Activated T-helper 17 cell treated with anti-CD3 and anti-CD28 coated beads, Interleukin-2, amount 50 U/mL, for 72 hours (primary cell): ENCODE measurements around the gene FARS2. TPM values are rescaled to one million over a fixed set of nuclear protein-coding genes. Genes with fewer than 3 reads are reported as not detected.

Experiments used
- ATAC-seq: fragments of 150-1000 bp; cut with Tn5 transposase; replicated peaks from 2 replicates; pipeline ENCODE4 v1.10.0; 2021; ENCODE audit warnings: mild to moderate bottlenecking, moderate library complexity
- H3K27ac Mint-ChIP-seq: one replicate; pipeline ENCODE4 v1.8.0; 2022; ENCODE audit warnings: mixed read lengths
- H3K27me3 Mint-ChIP-seq: one replicate; pipeline ENCODE4 v1.8.0; 2022; ENCODE audit warnings: mixed read lengths
- H3K36me3 Mint-ChIP-seq: one replicate; pipeline ENCODE4 v1.8.0; 2022; ENCODE audit warnings: low read depth, mild to moderate bottlenecking, mixed read lengths
- H3K4me1 Mint-ChIP-seq: one replicate; pipeline ENCODE4 v1.8.0; 2022; ENCODE audit warnings: mixed read lengths
- H3K4me3 Mint-ChIP-seq: one replicate; pipeline ENCODE4 v1.8.0; 2022; ENCODE audit warnings: mild to moderate bottlenecking, mixed read lengths
- H3K9me3 Mint-ChIP-seq: one replicate; pipeline ENCODE4 v1.8.0; 2022; ENCODE audit warnings: mixed read lengths
- total RNA-seq, 2 donors: library from RNA; stranded (reverse); gene quantifications; one replicate each; pipeline ENCODE4 v1.2.3, GENCODE V29; 2022

Gene FARS2
- total RNA-seq, 2 donors from 2014 or later: 19.3 to 48.3 TPM

DNA sequence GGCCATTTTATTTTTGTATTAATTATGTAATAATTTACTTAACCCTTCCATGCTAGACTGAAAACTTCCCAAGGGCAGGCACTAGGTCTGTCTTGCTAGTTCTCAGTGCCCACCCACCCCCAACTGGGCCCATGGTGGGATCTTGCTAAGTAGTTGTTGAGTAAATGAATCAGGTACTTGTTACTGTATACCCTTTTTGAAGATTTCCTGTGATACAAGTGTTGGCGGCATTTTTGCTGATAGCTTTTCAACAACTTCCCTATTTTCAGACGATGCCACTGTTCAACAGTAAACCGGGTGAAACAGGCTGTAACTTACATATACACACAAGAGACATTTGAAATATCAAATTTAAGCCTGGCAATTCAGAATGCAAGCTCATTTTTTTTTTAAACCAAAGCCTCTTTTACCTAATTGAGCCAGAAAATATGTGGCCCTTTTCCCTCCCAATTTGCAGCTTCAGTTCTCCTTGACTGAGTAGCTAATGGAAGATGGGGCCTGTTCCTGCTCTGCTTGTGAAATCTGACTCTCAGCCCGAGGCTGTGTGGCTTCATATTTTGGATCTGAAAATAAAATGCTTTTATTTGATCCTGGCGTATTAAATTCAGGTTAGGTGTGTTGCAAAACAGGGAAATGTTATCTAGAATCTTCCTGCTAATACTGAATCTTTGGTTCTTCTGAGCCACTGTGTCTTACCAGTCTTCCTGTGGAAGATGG, 457.1 kb downstream of the FARS2 start:
- no peak for ATAC-seq
- Mint-ChIP-seq H3K36me3 (no peaks in the 10 kb centered on the region), H3K27ac (no peak overlapping the region), H3K27me3 (no peaks in the 10 kb centered on the region), H3K9me3 (peaks cover 12% of the 10 kb centered on the region), H3K4me1 (no peaks in the 10 kb centered on the region), H3K4me3 (no peak overlapping the region)

DNA sequence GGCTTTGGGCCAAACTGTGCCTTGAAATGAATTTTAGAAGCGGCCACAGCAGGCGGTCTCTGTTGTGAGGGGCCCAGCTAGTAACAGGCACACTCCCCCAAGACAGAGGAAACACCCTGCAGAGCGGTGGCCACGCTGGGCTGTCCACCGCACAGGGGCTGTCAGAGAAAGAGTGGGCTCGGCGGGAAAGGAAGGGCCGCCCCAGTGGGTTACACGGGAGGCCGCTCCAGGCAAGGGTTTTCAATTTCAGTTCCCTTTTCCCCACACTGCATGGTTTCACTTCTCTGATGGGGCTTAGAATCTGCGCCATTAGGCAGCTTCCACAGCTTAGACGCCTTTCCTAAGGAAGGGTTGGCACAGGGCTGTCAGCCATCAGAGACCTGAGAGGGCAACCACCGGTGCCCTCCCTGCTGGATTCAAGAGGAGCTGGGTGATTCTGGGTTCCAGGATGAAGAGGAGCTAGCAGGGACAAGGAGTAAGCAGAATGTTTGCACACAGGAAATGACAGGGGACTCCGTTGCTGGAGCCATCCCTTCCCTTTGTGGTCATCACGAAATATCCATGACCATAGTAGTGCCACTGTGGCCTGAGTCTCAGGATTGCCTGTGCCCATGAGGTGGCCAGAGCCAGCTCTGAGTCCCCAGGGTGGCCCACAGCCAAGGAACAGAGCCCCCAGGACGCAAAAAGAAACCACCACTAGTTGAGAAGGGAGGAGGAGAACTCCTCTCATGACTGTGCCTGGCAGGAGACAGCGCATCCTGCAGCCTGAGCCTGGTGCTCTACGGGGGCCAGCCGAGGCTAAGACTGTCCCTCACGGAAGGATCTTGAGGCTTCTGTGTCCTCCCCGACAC, 462.8 kb downstream of the FARS2 start:
- Mint-ChIP-seq H3K36me3 (no peaks in the 10 kb centered on the region), H3K4me3 (no peak overlapping the region), H3K9me3 (no peaks in the 10 kb centered on the region), H3K27ac (no peak overlapping the region), H3K4me1 (peaks cover 3% of the 10 kb centered on the region), H3K27me3 (no peaks in the 10 kb centered on the region)
- no peak for ATAC-seq

DNA sequence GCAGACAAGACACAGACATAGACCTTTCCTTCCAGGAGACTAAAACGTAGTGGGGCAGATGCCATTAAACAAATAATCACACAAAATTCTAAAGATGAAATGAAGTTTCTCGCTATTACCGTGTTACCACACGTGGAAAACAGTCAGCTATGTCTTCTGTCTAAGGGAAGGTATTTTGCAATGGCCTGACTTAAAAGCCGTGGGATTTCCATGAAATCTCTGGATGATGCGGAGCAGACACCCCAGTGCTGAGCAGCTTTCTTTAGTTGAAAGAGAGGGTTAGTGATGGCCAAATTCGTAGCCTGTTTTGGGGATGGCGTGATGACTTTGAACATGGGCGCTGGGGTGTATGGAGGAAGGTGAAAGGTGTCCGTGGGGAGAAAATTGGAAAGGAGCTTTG, 463.6 kb downstream of the FARS2 start:
- Mint-ChIP-seq H3K27me3 (no peaks in the 10 kb centered on the region), H3K4me3 (no peak overlapping the region), H3K36me3 (no peaks in the 10 kb centered on the region), H3K27ac (no peak overlapping the region), H3K4me1 (peaks cover 3% of the 10 kb centered on the region), H3K9me3 (no peaks in the 10 kb centered on the region)
- no peak for ATAC-seq

DNA sequence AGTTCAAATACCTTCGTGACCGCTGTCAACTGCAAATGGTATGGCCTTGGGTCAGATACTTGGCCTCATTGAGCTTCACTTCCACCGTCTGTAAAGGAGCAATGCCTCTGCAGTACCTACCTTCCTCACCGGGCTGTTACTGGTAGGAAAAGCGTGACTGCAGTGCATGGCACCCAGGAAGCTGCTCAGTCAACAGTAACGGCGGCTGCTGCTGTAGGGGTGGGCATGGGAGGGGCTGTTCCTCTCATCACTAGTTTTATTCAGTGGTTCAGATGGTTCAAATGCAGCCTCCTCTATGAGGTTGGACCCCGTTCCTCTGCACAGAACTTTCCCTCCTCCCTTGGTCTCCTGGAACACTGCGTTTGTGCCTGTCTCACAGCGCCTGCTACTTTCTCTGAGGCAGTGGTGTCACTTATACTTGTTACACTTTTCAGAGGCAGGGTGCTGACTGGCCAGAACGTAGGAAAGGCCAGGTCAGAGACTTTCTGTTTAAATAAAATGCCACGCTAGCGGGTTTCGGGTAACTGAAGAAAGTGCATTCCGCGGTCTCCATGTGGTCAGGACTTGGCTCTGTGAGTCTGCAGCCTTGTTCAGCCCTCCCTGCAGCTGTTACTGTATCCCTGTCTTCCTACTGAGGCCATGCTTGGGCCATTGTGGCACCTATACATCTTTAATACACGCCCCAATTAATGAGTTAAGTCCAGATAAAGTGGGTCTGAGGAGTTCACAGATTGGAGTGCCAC, 465.8 kb downstream of the FARS2 start:
- Mint-ChIP-seq H3K27ac (no peak overlapping the region), H3K36me3 (no peaks in the 10 kb centered on the region), H3K4me3 (no peak overlapping the region), H3K9me3 (no peaks in the 10 kb centered on the region), H3K4me1 (peaks cover 3% of the 10 kb centered on the region), H3K27me3 (no peaks in the 10 kb centered on the region)
- ATAC-seq: no peak

DNA sequence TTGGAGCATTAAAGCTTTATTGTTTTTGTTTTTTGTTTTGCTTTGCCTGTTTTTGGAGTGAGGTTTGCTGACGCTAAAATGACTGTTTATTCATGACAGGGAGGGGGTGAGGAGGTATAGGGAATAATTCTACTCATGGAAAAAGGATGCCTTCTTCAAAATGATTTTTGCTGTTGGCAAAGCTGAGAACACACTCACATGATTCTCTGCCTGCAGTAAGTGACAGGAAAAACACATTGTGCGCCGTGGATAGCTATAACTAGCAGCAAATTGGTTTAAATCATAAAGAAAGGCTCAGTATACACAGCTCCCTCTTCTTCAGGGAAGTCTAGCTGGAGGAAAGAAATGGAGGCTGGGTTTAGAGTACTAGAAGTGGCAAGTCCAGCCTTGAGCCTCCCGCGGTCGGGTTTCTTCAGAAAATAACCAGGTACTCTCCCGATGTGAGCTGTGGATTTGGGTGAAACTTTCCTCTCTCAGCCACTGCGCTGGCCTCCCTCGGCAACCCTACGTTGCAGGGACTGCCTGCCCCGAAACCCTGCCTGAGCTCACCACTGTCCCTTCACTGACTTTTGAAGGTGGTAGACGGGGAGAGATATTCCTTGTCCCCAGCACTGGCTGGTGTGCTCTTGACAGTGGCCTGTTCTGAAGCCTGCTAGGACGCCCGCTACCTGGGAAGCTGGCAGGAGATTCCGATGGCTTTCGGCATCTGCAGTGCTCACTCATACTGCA, 467.2 kb downstream of the FARS2 start:
- Mint-ChIP-seq H3K9me3 (no peaks in the 10 kb centered on the region), H3K4me3 (no peak overlapping the region), H3K27ac (no peak overlapping the region)

DNA sequence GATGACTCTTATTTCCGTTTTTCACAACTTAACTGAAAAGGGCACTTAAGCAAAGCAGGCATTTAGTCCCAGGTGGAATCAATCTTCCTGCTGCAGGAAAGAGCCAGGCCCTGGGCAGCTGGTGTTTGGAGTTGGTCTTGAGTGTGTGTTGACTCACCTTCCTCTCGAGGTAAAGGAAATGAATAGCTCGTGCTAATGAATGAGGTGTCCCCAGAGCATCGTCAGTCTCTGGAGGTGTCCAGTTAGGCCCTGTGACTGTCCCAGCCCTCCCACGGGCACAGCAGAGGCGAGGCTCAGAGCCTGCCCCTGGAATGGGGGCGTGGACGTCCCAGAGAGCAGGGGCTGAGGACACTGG, 467.7 kb downstream of the FARS2 start:
- no peaks in the 10 kb centered on the region for H3K36me3 Mint-ChIP-seq
- H3K27ac Mint-ChIP-seq: no peak overlapping the region
- peak; percentile 43 for ATAC-seq
- no peaks in the 10 kb centered on the region for H3K9me3 Mint-ChIP-seq
- H3K27me3 Mint-ChIP-seq: no peaks in the 10 kb centered on the region
- H3K4me1 Mint-ChIP-seq: peaks cover 3% of the 10 kb centered on the region
- H3K4me3 Mint-ChIP-seq: no peak overlapping the region

More for the DNA sequence above, 467.2 kb downstream of the FARS2 start:
- Mint-ChIP-seq H3K36me3 (no peaks in the 10 kb centered on the region), H3K27me3 (no peaks in the 10 kb centered on the region), H3K4me1 (peaks cover 3% of the 10 kb centered on the region)
- no peak for ATAC-seq

DNA sequence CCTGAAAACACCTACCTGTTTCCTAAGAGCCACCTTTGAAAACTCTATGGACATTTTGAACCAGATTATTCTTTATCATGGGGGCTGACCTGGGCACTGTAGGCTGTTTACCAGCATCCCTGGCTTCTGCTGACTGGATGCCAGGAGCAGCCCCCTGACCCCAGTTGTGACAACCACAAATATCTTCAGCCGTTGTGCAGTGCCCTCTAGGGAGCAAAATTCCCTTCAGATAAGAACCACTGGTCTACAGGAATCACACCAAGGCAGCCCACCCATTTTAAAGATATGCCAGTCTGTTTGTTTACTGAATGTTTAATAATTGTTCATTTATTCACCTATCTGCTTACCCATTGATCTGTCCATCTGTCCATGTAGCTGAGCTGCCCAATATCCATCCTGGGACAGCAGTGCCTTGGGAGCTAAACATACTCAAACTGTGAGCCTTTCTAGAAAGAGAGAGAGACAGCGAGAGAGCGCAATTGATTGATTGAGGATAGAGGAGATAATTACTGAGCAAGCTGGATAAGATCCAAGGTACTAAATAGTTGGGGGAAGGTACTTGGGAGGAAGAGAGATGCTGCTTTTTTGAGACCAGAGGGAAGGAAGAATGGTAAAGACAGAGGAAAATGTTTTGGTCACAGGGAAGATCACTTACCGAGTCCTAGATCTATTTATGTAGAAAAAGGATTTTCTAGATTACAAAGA, 468.7 kb downstream of the FARS2 start:
- no peak overlapping the region for H3K4me3 Mint-ChIP-seq
- H3K4me1 Mint-ChIP-seq: peaks cover 3% of the 10 kb centered on the region
- H3K27ac Mint-ChIP-seq: no peak overlapping the region
- no peaks in the 10 kb centered on the region for H3K9me3 Mint-ChIP-seq
- no peaks in the 10 kb centered on the region for H3K36me3 Mint-ChIP-seq
- no peak for ATAC-seq
- no peaks in the 10 kb centered on the region for H3K27me3 Mint-ChIP-seq

DNA sequence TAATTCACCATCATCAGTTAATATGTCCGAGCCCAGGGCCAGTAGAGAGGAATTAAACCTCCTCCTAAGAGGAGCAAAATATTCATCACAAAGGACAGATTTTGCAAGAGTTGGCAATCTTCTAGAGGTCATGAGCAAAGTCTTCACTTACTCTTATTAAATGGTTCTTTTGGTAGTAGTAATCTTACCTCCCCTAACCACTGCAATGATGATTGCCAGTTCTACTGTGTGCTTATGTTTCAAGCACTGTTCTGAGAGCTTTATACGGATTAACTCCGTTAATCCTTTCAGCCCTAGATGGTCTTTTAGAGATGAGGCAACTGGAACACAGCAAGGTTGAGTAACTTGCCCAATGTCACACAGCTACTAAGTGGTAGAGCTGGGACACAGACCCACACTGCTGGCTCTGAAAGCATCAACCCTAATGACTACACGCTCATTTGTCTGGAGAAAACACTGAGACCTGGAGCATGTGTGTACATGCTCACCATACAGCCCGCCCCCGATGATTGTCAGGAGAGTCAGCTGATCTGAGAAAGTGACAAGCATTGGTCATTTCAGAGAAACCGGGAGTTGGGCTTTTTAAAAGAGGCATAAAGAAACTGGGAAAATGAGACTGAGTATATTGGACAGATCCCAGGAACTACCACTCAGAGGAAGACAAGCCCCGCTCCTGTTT, 469.4 kb downstream of the FARS2 start:
- Mint-ChIP-seq H3K27ac (peak overlapping the region; percentile 32), H3K4me3 (no peak overlapping the region), H3K27me3 (no peaks in the 10 kb centered on the region), H3K36me3 (no peaks in the 10 kb centered on the region), H3K9me3 (no peaks in the 10 kb centered on the region), H3K4me1 (peaks cover 3% of the 10 kb centered on the region)
- ATAC-seq: no peak

DNA sequence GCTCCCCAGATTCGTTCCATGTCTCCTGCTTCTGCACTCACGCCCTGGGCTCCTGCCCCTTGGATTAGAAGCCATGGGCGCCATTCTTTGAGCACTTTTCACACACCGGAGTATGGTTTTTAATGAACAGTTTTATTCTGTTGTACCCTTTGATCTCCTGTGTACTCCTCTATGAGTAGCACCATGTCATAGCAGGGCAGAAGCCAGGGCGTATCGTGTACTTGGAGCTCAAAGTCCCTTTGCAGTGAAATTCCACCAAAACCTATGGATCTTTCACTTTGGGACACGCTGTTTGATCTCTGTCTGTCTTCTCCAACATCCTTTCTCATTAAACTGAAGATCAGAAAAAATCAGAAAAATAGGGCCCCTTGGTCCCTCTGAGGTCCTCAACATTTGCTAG, 470.1 kb downstream of the FARS2 start:
- Mint-ChIP-seq H3K27me3 (no peaks in the 10 kb centered on the region), H3K27ac (peak overlapping the region; percentile 32), H3K9me3 (no peaks in the 10 kb centered on the region), H3K4me1 (peaks cover 3% of the 10 kb centered on the region), H3K4me3 (no peak overlapping the region), H3K36me3 (no peaks in the 10 kb centered on the region)
- no peak for ATAC-seq

DNA sequence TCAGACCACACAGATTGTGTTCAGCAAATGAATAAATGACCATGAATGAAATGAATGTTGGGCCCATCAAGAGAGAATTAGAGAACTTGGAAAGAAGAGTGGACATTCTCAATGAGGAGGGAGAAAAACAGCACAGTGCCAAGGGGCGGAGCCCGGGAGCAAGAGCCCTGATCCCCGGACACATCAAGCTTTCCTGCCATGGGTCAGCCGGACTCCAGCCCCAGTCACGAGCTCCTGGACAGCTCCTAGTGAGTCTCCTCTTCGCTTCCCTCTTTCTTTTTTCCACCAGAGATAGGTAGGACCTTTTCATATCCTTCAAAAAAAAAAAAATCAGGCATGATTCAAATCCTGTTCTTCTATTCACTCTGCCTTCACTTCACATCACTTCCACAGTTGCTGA, 471.2 kb downstream of the FARS2 start:
- ATAC-seq: no peak
- no peaks in the 10 kb centered on the region for H3K27me3 Mint-ChIP-seq
- H3K27ac Mint-ChIP-seq: no peak overlapping the region
- H3K36me3 Mint-ChIP-seq: no peaks in the 10 kb centered on the region
- peaks cover 3% of the 10 kb centered on the region for H3K4me1 Mint-ChIP-seq
- no peaks in the 10 kb centered on the region for H3K9me3 Mint-ChIP-seq
- H3K4me3 Mint-ChIP-seq: no peak overlapping the region

DNA sequence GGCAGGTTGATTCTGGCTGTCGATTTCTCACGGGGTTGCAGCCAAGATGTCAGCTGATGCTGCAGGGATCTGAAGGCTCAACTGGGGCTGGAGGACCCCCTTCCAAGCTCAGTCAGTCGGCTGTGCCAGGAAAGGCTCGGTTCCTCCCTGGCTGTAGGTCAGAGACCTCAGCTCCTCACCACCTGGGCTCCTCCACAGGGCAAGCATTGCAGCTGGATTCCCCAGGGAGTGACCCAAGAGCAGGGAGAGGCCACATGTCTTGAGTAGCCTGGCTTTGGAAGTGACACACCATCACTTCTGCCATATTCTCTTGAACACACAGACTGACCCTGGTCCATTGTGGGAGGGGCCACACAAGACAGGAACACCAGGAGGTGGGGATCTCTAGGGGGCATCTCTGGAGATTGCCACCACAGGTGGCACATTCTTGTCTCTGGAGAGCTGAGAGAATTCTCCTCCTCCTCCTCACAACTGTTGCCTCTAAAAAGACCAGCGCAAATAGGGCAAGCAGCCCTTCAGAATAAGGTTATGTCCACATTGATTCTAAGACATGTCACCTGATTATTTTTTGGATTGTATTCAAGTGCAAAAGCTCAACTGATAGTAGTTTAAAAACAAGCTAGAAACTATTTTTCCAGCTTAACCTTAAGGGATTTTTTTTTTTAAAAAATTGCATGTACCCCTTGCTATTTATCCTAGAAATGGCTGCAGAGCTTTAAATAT, 474.9 kb downstream of the FARS2 start:
- H3K4me3 Mint-ChIP-seq: no peak overlapping the region
- no peak for ATAC-seq
- H3K9me3 Mint-ChIP-seq: no peaks in the 10 kb centered on the region
- no peaks in the 10 kb centered on the region for H3K4me1 Mint-ChIP-seq
- H3K27me3 Mint-ChIP-seq: no peaks in the 10 kb centered on the region
- H3K36me3 Mint-ChIP-seq: no peaks in the 10 kb centered on the region
- H3K27ac Mint-ChIP-seq: no peak overlapping the region

DNA sequence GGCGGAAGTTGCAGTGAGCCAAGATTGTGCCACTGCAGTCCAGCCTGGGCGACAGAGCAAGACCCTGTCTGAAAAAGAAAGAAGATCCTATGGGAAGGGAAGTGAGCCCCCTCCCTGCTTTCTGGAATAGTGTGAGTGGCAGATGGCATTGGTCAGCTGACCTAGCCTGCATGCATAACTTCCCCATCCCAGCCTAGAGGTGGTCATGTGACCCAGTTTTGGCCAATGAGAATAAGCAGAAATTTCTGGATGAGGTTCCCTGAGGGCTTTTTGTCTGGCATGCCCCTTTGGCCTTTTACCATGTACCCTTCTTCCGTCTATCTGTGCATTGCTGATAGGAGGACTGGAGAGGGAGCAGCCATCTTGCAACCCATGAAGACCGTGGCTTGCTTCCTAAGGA, 476.1 kb downstream of the FARS2 start:
- H3K4me3 Mint-ChIP-seq: no peak overlapping the region
- no peaks in the 10 kb centered on the region for H3K9me3 Mint-ChIP-seq
- no peaks in the 10 kb centered on the region for H3K36me3 Mint-ChIP-seq
- H3K27me3 Mint-ChIP-seq: no peaks in the 10 kb centered on the region
- no peak overlapping the region for H3K27ac Mint-ChIP-seq
- no peak for ATAC-seq
- H3K4me1 Mint-ChIP-seq: no peaks in the 10 kb centered on the region

DNA sequence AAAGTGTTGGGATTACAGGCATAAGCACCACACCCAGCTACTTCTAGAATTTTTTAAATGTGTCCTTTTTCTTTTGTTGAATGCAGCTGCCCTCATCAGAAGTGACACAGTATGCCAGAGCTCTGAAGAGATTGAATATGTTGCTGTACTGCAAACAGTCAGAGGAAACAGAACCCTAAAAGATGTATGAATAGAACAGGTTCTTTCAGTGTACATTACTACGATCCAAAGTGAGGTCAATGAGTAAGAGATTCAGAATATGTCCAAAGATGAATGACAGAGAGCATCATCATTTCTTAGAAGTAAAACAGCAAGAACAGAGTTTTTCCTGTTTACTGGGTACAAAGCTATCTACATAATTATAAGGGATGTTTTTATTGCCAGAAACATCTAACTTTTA, 476.9 kb downstream of the FARS2 start:
- Mint-ChIP-seq H3K27me3 (no peaks in the 10 kb centered on the region), H3K36me3 (no peaks in the 10 kb centered on the region), H3K27ac (no peak overlapping the region), H3K4me3 (no peak overlapping the region), H3K9me3 (no peaks in the 10 kb centered on the region), H3K4me1 (no peaks in the 10 kb centered on the region)
- peak; percentile 48 for ATAC-seq
